Kidney epithelial cell (primary cell): Measurements from ENCODE around the gene SERPING1. TPM values are rescaled to one million over a fixed set of nuclear protein-coding genes. Genes with fewer than 3 reads are reported as not detected.

Experiments
- DNase-seq: peaks from one replicate; pipeline ENCODE4 v3.0.0-alpha.2; 2010; ENCODE audit warnings: low read depth
- H3K27me3 ChIP-seq: 2 replicates; pipeline ENCODE4 v1.6.0; 2011; ENCODE audit warnings: low read length; ENCODE audit not compliant: control insufficient read depth, insufficient read depth
- H3K36me3 ChIP-seq: 2 replicates; pipeline ENCODE4 v1.5.1; 2011; ENCODE audit warnings: low read length; ENCODE audit not compliant: control insufficient read depth, insufficient read depth
- H3K4me3 ChIP-seq: 2 replicates; pipeline ENCODE4 v1.5.1; 2011; ENCODE audit warnings: low read depth, mild to moderate bottlenecking, control low read depth, low read length
- total RNA-seq: library from RNA; depleted of rRNA; stranded (reverse); fragments of >200 nt; gene quantifications from 2 replicates; pipeline ENCODE4 v1.2.3, GENCODE V29; 2015
- TF ChIP-seq, protein P1 (sequence below): IDR thresholded peaks from 2 replicates; pipeline ENCODE4 v1.5.1; 2011; ENCODE audit warnings: mild to moderate bottlenecking, moderate library complexity, low read length, control low read depth, inconsistent platforms; ENCODE audit not compliant: insufficient read depth, poor library complexity, severe bottlenecking

SERPING1 gene
- total RNA-seq, 1 donor from 2014 or later, result 18.2 TPM

GRCh38 chr11:57663975-57664374 lies 66.5 kb downstream of the SERPING1 start:
- Histone ChIP-seq H3K36me3 (peaks cover 4% of the 10 kb centered on the region), H3K4me3 (no peak overlapping the region), H3K27me3 (no peaks in the 10 kb centered on the region)
- TF ChIP-seq, protein P1, sequence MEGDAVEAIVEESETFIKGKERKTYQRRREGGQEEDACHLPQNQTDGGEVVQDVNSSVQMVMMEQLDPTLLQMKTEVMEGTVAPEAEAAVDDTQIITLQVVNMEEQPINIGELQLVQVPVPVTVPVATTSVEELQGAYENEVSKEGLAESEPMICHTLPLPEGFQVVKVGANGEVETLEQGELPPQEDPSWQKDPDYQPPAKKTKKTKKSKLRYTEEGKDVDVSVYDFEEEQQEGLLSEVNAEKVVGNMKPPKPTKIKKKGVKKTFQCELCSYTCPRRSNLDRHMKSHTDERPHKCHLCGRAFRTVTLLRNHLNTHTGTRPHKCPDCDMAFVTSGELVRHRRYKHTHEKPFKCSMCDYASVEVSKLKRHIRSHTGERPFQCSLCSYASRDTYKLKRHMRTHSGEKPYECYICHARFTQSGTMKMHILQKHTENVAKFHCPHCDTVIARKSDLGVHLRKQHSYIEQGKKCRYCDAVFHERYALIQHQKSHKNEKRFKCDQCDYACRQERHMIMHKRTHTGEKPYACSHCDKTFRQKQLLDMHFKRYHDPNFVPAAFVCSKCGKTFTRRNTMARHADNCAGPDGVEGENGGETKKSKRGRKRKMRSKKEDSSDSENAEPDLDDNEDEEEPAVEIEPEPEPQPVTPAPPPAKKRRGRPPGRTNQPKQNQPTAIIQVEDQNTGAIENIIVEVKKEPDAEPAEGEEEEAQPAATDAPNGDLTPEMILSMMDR, result no peak
- DNase-seq, result no peak

Other genes starting within 250 kb of the SERPING1 start
- not detected in 2 replicates for gene PRG3, start 216.5 kb upstream of the SERPING1 start, total RNA-seq
- 0.33 TPM in 1 of 2 replicates, not detected in the other for gene PRG2, start 207.0 kb upstream of the SERPING1 start, total RNA-seq
- 108 and 155 TPM in 2 replicates for gene SLC43A3, start 170.6 kb upstream of the SERPING1 start, total RNA-seq
- gene RTN4RL2, start 137.2 kb upstream of the SERPING1 start, total RNA-seq, result 0.48 and 0.67 TPM in 2 replicates
- gene SLC43A1, start 82.0 kb upstream of the SERPING1 start, total RNA-seq, result 12.5 and 16.7 TPM in 2 replicates
- gene TIMM10, start 66.9 kb upstream of the SERPING1 start, total RNA-seq, result 49.6 and 66.4 TPM in 2 replicates
- gene SMTNL1, start 60.1 kb upstream of the SERPING1 start, total RNA-seq, result not detected in 2 replicates
- 44.0 and 47.1 TPM in 2 replicates for gene UBE2L6, start 30.0 kb upstream of the SERPING1 start, total RNA-seq
- 1.4 TPM in 1 of 2 replicates, not detected in the other for gene YPEL4, start 52.2 kb downstream of the SERPING1 start, total RNA-seq
- gene CLP1, start 60.1 kb downstream of the SERPING1 start, total RNA-seq, result 17.7 and 20.7 TPM in 2 replicates
- 62.4 and 69.2 TPM in 2 replicates for gene ZDHHC5, start 70.4 kb downstream of the SERPING1 start, total RNA-seq
- gene MED19, start 114.5 kb downstream of the SERPING1 start, total RNA-seq, result 26.8 and 27.6 TPM in 2 replicates
- gene TMX2, start 114.9 kb downstream of the SERPING1 start, total RNA-seq, result 74.0 and 79.8 TPM in 2 replicates
- 249 and 278 TPM in 2 replicates for gene SELENOH, start 143.8 kb downstream of the SERPING1 start, total RNA-seq
- not detected in 2 replicates for gene BTBD18, start 154.1 kb downstream of the SERPING1 start, total RNA-seq
- 103 and 105 TPM in 2 replicates for gene CTNND1, start 164.1 kb downstream of the SERPING1 start, total RNA-seq